Adipocyte (in vitro differentiated cells): ENCODE results near the gene CCDC71L.

Experiments
- DNase-seq: peaks from one replicate; pipeline ENCODE4 v3.0.0-alpha.2; 2015; ENCODE audit warnings: low read depth
- H3K27me3 ChIP-seq: replicated peaks from 2 replicates; pipeline ENCODE4 v1.7.0; 2013; ENCODE audit warnings: mild to moderate bottlenecking, low read length, moderate library complexity; ENCODE audit not compliant: control insufficient read depth, insufficient read depth
- H3K36me3 ChIP-seq: 2 replicates; pipeline ENCODE4 v1.7.0; 2013; ENCODE audit warnings: low read length, mild to moderate bottlenecking, moderate library complexity; ENCODE audit not compliant: control insufficient read depth, insufficient read depth, severe bottlenecking
- H3K4me1 ChIP-seq: 2 replicates; pipeline ENCODE4 v1.7.0; 2013; ENCODE audit warnings: mild to moderate bottlenecking, low read length, moderate library complexity; ENCODE audit not compliant: control insufficient read depth, insufficient read depth
- H3K4me3 ChIP-seq: 2 replicates; pipeline ENCODE4 v1.7.0; 2013; ENCODE audit warnings: mild to moderate bottlenecking, low read length, moderate library complexity
- H3K9ac ChIP-seq: 2 replicates; pipeline ENCODE4 v1.7.0; 2013; ENCODE audit warnings: mild to moderate bottlenecking, low read length, moderate library complexity
- H3K9me3 ChIP-seq: 2 replicates; pipeline ENCODE4 v1.7.0; 2013; ENCODE audit warnings: mild to moderate bottlenecking, low read length, moderate library complexity; ENCODE audit not compliant: control insufficient read depth

Gene CCDC71L

DNA sequence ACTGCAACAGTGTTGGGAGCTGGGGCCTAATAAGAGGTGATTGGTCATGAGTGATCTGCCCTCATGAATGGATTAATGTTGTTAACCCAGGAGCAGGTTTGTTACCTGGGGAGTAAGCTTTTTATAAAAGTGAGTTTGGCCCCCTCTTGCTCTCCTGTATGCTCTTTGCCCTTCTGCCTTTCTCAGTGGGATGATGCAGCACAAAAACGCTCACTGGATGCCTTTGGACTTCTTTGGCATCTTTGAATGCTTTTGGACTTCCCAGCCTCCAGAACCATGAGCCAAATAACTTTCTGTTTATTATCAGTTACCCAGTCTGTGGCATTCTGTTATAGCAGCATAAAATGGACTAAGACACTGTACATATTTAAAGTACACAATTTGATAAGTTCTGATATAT is 48.5 kb downstream of the CCDC71L start:
- Histone ChIP-seq H3K27me3 (no peaks in the 10 kb centered on the region), H3K36me3 (no peaks in the 10 kb centered on the region), H3K4me3 (peak overlapping the region; percentile 35), H3K4me1 (peaks cover 78% of the 10 kb centered on the region), H3K9me3 (peaks cover 3% of the 10 kb centered on the region), H3K9ac (peak overlapping the region; percentile 74)
- no peak for DNase-seq

DNA sequence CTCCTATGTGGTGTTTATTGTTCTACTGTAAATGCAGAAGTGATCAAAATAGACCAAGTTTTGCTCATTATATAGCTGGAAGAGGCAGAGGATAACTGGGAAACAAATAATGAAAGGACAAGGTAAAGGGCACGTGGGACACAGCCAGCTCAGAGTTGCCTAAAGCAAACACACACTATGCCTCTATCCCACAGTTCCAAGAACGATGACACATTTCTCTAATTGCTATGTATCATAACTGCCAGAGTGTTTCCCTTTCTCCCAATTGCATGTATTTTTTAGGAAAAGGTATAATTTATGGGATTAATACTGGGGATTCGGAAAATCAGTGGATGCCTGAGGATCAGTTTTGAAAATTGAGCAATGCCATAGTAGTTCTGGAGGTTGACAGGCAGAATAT is 49.0 kb downstream of the CCDC71L start:
- no peaks in the 10 kb centered on the region for H3K36me3 ChIP-seq
- peak overlapping the region; percentile 35 for H3K4me3 ChIP-seq
- no peak for DNase-seq
- H3K27me3 ChIP-seq, result no peaks in the 10 kb centered on the region
- peak overlapping the region; percentile 74 for H3K9ac ChIP-seq
- peaks cover 78% of the 10 kb centered on the region for H3K4me1 ChIP-seq
- peaks cover 3% of the 10 kb centered on the region for H3K9me3 ChIP-seq

DNA sequence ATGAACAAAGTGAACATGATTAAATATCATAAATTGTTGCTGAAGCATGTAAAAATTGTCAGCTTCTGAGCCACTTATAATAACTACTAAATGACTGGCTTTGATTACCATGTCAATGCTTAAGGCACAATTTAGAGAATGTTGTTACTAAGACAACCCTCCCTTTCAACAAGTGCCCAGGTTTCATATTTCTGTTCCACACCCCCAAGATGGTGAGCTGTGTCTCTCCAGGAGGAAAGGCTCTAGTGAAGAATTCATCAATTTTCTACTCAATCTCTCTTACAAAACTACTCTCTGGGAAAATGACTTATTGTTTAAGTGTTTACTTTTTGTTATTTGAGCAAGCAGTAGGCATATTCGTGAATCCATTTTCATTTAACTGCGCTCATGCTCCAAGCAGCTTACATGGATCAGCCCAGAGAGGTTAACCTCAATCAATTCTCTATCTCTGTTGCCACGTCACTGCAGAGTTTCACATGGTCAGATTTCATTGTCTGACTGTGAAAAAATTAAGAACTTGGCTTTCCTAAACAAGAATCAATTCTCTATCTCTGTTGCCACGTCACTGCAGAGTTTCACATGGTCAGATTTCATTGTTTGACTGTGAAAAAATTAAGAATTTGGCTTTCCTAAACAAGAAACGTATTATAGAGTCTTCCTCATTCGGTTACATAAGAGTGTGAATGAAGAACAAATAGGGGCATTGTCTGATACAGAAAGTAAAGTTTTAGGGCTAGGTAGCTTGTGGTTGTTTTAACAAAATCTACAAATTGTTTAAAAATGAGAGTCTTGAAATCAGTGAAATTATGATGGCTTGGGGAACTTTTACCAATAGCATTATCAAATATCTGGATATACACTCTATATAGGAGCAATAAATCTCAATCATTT is 49.7 kb downstream of the CCDC71L start:
- H3K9ac ChIP-seq, result peak overlapping the region; percentile 74
- peak; percentile 48 for DNase-seq
- no peaks in the 10 kb centered on the region for H3K27me3 ChIP-seq
- no peaks in the 10 kb centered on the region for H3K36me3 ChIP-seq
- H3K4me1 ChIP-seq, result peaks cover 74% of the 10 kb centered on the region
- H3K9me3 ChIP-seq, result peaks cover 3% of the 10 kb centered on the region
- peak overlapping the region; percentile 35 for H3K4me3 ChIP-seq

DNA sequence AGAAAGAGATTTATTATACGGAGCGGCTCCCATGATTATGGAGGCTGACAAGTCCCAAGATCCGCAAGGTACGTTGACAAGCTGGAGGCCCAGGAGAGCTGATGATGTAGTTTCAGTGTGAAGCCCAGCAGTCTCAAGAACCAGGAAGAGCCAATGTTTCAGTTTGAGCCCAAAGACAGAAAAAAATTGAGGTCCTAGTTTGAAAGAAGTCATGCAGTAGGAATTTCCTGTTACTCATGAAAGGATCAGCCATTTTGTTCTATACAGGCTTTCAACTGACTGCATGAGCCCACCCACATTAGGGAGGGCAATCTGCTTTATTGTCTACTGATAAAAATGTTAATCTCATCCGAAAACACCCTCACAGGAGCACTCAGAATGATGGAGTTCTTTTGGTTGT is 51.5 kb downstream of the CCDC71L start:
- Histone ChIP-seq H3K4me1 (peaks cover 56% of the 10 kb centered on the region), H3K4me3 (no peak overlapping the region), H3K27me3 (no peaks in the 10 kb centered on the region), H3K9ac (no peak overlapping the region), H3K36me3 (no peaks in the 10 kb centered on the region), H3K9me3 (peaks cover 3% of the 10 kb centered on the region)
- peak; percentile 64 for DNase-seq

DNA sequence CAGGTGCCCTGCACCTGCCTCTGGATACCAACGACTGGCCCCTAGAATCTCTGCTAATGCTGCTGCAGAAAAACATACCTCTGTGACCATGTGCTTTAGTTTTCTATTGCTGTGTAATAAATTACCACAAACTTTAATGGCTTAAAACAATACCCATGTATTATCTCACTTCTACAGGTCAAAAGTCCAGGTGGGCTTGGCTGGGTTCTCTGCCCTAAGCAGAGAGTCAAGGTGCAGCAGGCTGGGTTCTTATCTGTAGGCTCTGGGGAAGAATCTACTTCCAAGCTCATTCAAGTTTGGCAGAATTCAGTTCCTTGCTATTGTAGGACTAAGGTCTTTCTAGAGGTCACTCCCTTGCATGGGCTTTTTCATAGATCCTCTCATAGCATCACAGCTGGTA is 52.3 kb downstream of the CCDC71L start:
- H3K36me3 ChIP-seq, result no peaks in the 10 kb centered on the region
- no peak for DNase-seq
- peaks cover 51% of the 10 kb centered on the region for H3K4me1 ChIP-seq
- H3K4me3 ChIP-seq, result no peak overlapping the region
- peaks cover 3% of the 10 kb centered on the region for H3K9me3 ChIP-seq
- no peak overlapping the region for H3K9ac ChIP-seq
- no peaks in the 10 kb centered on the region for H3K27me3 ChIP-seq
